ENCODE measurements around the gene GNB1.

The GNB1 gene

GRCh38 chr1:1806890-1807289, 84.0 kb downstream of the GNB1 start:
- Histone ChIP-seq H3K36me3 (ENCODE audit: control insufficient read depth, insufficient read depth, low read length) (peaks cover 6% of the 10 kb centered on the region), H3K4me3 (ENCODE audit: low read length) (no peak overlapping the region), H3K4me1 (ENCODE audit: control insufficient read depth, insufficient read depth, low read length) (peaks cover 7% of the 10 kb centered on the region), H3K27me3 (ENCODE audit: control insufficient read depth, insufficient read depth, low read length) (no peaks in the 10 kb centered on the region), H3K9me3 (ENCODE audit: control insufficient read depth, low read length) (no peaks in the 10 kb centered on the region), H3K9ac (ENCODE audit: low read length) (no peak overlapping the region)

- Histone ChIP-seq H3K36me3 (ENCODE audit: control insufficient read depth, insufficient read depth, low read length) (peaks cover 6% of the 10 kb centered on the region), H3K27me3 (ENCODE audit: control insufficient read depth, insufficient read depth, low read length) (no peaks in the 10 kb centered on the region)
Observed at GRCh38 chr1:1804301-1804700, 86.6 kb downstream of the GNB1 start.

GRCh38 chr1:1802871-1803270, 88.0 kb downstream of the GNB1 start:
- no peaks in the 10 kb centered on the region for H3K27me3 ChIP-seq (ENCODE audit: control insufficient read depth, insufficient read depth, low read length)
- no peak overlapping the region for H3K4me3 ChIP-seq (ENCODE audit: low read length)
- peaks cover 6% of the 10 kb centered on the region for H3K36me3 ChIP-seq (ENCODE audit: control insufficient read depth, insufficient read depth, low read length)
- no peak overlapping the region for H3K9ac ChIP-seq (ENCODE audit: low read length)
- H3K9me3 ChIP-seq (ENCODE audit: control insufficient read depth, low read length), result no peaks in the 10 kb centered on the region
- peaks cover 7% of the 10 kb centered on the region for H3K4me1 ChIP-seq (ENCODE audit: control insufficient read depth, insufficient read depth, low read length)

More at GRCh38 chr1:1804301-1804700, 86.6 kb downstream of the GNB1 start:
- no peak overlapping the region for H3K9ac ChIP-seq (ENCODE audit: low read length)
- H3K9me3 ChIP-seq (ENCODE audit: control insufficient read depth, low read length), result no peaks in the 10 kb centered on the region
- peaks cover 7% of the 10 kb centered on the region for H3K4me1 ChIP-seq (ENCODE audit: control insufficient read depth, insufficient read depth, low read length)
- H3K4me3 ChIP-seq (ENCODE audit: low read length), result no peak overlapping the region

GRCh38 chr1:1799716-1800115, 91.2 kb downstream of the GNB1 start:
- Histone ChIP-seq H3K27me3 (ENCODE audit: control insufficient read depth, insufficient read depth, low read length) (no peaks in the 10 kb centered on the region), H3K9me3 (ENCODE audit: control insufficient read depth, low read length) (no peaks in the 10 kb centered on the region), H3K36me3 (ENCODE audit: control insufficient read depth, insufficient read depth, low read length) (no peaks in the 10 kb centered on the region), H3K4me1 (ENCODE audit: control insufficient read depth, insufficient read depth, low read length) (peaks cover 7% of the 10 kb centered on the region), H3K9ac (ENCODE audit: low read length) (no peak overlapping the region), H3K4me3 (ENCODE audit: low read length) (no peak overlapping the region)

GRCh38 chr1:1797731-1798341, 93.1 kb downstream of the GNB1 start:
- Histone ChIP-seq H3K27me3 (ENCODE audit: control insufficient read depth, insufficient read depth, low read length) (no peaks in the 10 kb centered on the region), H3K4me3 (ENCODE audit: low read length) (no peak overlapping the region), H3K9ac (ENCODE audit: low read length) (no peak overlapping the region), H3K4me1 (ENCODE audit: control insufficient read depth, insufficient read depth, low read length) (no peaks in the 10 kb centered on the region), H3K36me3 (ENCODE audit: control insufficient read depth, insufficient read depth, low read length) (no peaks in the 10 kb centered on the region), H3K9me3 (ENCODE audit: control insufficient read depth, low read length) (no peaks in the 10 kb centered on the region)

GRCh38 chr1:1796466-1796865, 94.4 kb downstream of the GNB1 start:
- Histone ChIP-seq H3K4me3 (ENCODE audit: low read length) (no peak overlapping the region), H3K36me3 (ENCODE audit: control insufficient read depth, insufficient read depth, low read length) (no peaks in the 10 kb centered on the region), H3K9me3 (ENCODE audit: control insufficient read depth, low read length) (no peaks in the 10 kb centered on the region), H3K27me3 (ENCODE audit: control insufficient read depth, insufficient read depth, low read length) (no peaks in the 10 kb centered on the region), H3K4me1 (ENCODE audit: control insufficient read depth, insufficient read depth, low read length) (no peaks in the 10 kb centered on the region), H3K9ac (ENCODE audit: low read length) (no peak overlapping the region)

GRCh38 chr1:1794999-1795398, 95.9 kb downstream of the GNB1 start:
- no peaks in the 10 kb centered on the region for H3K4me1 ChIP-seq (ENCODE audit: control insufficient read depth, insufficient read depth, low read length)
- no peaks in the 10 kb centered on the region for H3K27me3 ChIP-seq (ENCODE audit: control insufficient read depth, insufficient read depth, low read length)
- peaks cover 8% of the 10 kb centered on the region for H3K36me3 ChIP-seq (ENCODE audit: control insufficient read depth, insufficient read depth, low read length)
- H3K9me3 ChIP-seq (ENCODE audit: control insufficient read depth, low read length), result no peaks in the 10 kb centered on the region
- H3K4me3 ChIP-seq (ENCODE audit: low read length), result no peak overlapping the region
- H3K9ac ChIP-seq (ENCODE audit: low read length), result no peak overlapping the region

- Histone ChIP-seq H3K4me3 (ENCODE audit: low read length) (no peak overlapping the region), H3K27me3 (ENCODE audit: control insufficient read depth, insufficient read depth, low read length) (no peaks in the 10 kb centered on the region), H3K36me3 (ENCODE audit: control insufficient read depth, insufficient read depth, low read length) (peaks cover 17% of the 10 kb centered on the region), H3K9me3 (ENCODE audit: control insufficient read depth, low read length) (no peaks in the 10 kb centered on the region), H3K4me1 (ENCODE audit: control insufficient read depth, insufficient read depth, low read length) (no peaks in the 10 kb centered on the region), H3K9ac (ENCODE audit: low read length) (no peak overlapping the region)
Observed at GRCh38 chr1:1793481-1794244, 97.2 kb downstream of the GNB1 start.

GRCh38 chr1:1788646-1789431, 102.0 kb downstream of the GNB1 start:
- Histone ChIP-seq H3K36me3 (ENCODE audit: control insufficient read depth, insufficient read depth, low read length) (peaks cover 37% of the 10 kb centered on the region), H3K9me3 (ENCODE audit: control insufficient read depth, low read length) (no peaks in the 10 kb centered on the region), H3K4me3 (ENCODE audit: low read length) (no peak overlapping the region), H3K9ac (ENCODE audit: low read length) (no peak overlapping the region), H3K27me3 (ENCODE audit: control insufficient read depth, insufficient read depth, low read length) (no peaks in the 10 kb centered on the region), H3K4me1 (ENCODE audit: control insufficient read depth, insufficient read depth, low read length) (no peaks in the 10 kb centered on the region)

- no peak overlapping the region for H3K9ac ChIP-seq (ENCODE audit: low read length)
Observed at GRCh38 chr1:1788136-1788535, 102.8 kb downstream of the GNB1 start.

GRCh38 chr1:1786836-1787605, 103.9 kb downstream of the GNB1 start:
- H3K27me3 ChIP-seq (ENCODE audit: control insufficient read depth, insufficient read depth, low read length), result no peaks in the 10 kb centered on the region
- H3K4me3 ChIP-seq (ENCODE audit: low read length), result no peak overlapping the region
- no peaks in the 10 kb centered on the region for H3K9me3 ChIP-seq (ENCODE audit: control insufficient read depth, low read length)
- H3K9ac ChIP-seq (ENCODE audit: low read length), result no peak overlapping the region
- peaks cover 37% of the 10 kb centered on the region for H3K36me3 ChIP-seq (ENCODE audit: control insufficient read depth, insufficient read depth, low read length)
- peaks cover 17% of the 10 kb centered on the region for H3K4me1 ChIP-seq (ENCODE audit: control insufficient read depth, insufficient read depth, low read length)

More at GRCh38 chr1:1788136-1788535, 102.8 kb downstream of the GNB1 start:
- H3K4me3 ChIP-seq (ENCODE audit: low read length), result no peak overlapping the region
- H3K36me3 ChIP-seq (ENCODE audit: control insufficient read depth, insufficient read depth, low read length), result peaks cover 37% of the 10 kb centered on the region
- H3K4me1 ChIP-seq (ENCODE audit: control insufficient read depth, insufficient read depth, low read length), result peaks cover 6% of the 10 kb centered on the region
- H3K27me3 ChIP-seq (ENCODE audit: control insufficient read depth, insufficient read depth, low read length), result no peaks in the 10 kb centered on the region
- no peaks in the 10 kb centered on the region for H3K9me3 ChIP-seq (ENCODE audit: control insufficient read depth, low read length)
